NB4 (cell line): ENCODE data around the gene CLDND1.

ENCODE experiments used
- DNase-seq: peaks from one replicate; pipeline ENCODE4 v3.0.0; 2010; ENCODE audit warnings: low read depth
- H3K4me3 ChIP-seq: one replicate; pipeline ENCODE4 v1.5.1; 2011; ENCODE audit warnings: mild to moderate bottlenecking, low read depth, low read length, moderate library complexity
- MYC ChIP-seq: IDR thresholded peaks from 2 replicates; pipeline ENCODE4 v1.6.1; 2011; ENCODE audit warnings: low read depth, low read length
- POLR2A ChIP-seq: IDR thresholded peaks from 2 replicates; pipeline ENCODE4 v1.6.1; 2011; ENCODE audit warnings: mild to moderate bottlenecking; ENCODE audit not compliant: insufficient read length; ENCODE audit errors: extremely low read depth
- TF ChIP-seq, protein P1 (sequence below): IDR thresholded peaks from one replicate; pipeline ENCODE4 v1.5.1; 2012; ENCODE audit warnings: low read depth, low read length
- TF ChIP-seq, protein P2 (sequence below): IDR thresholded peaks from 2 replicates; pipeline ENCODE4 v1.6.1; 2011; ENCODE audit warnings: low read depth, low read length

CLDND1 gene

DNA sequence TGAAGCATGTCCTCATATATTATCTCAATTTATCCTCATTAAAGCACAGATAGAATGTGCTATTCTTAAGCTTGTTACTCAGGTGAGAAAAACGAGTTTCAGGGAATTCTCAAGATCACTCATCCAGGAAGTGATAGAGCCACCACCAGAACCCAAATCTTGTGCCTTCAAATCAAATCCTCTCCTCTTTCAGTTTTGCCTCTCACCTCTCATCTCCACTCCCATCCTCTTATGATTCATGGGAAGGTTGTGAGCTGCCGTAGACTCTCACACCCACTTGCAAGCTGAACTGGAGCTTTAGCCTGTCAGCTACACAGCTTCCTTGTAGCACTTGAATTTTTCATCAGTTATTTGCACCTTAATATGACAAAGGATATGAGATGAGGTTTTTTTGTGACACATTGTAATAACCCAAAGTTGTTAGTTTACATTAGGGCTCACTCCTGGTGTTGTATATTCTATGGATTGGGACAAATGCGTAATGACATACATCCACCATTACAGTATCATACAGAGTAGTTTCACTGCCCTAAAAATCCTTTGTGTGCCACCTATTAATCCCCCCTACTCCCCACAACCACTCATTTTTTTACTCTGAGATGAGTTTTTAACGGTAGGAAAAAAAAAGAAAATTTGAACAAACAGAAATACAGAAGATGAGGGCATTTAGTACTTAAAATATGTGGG is 34.8 kb upstream of the CLDND1 start:
- DNase-seq: no peak
- no peak for TF ChIP-seq MYC
- TF ChIP-seq, protein P1, sequence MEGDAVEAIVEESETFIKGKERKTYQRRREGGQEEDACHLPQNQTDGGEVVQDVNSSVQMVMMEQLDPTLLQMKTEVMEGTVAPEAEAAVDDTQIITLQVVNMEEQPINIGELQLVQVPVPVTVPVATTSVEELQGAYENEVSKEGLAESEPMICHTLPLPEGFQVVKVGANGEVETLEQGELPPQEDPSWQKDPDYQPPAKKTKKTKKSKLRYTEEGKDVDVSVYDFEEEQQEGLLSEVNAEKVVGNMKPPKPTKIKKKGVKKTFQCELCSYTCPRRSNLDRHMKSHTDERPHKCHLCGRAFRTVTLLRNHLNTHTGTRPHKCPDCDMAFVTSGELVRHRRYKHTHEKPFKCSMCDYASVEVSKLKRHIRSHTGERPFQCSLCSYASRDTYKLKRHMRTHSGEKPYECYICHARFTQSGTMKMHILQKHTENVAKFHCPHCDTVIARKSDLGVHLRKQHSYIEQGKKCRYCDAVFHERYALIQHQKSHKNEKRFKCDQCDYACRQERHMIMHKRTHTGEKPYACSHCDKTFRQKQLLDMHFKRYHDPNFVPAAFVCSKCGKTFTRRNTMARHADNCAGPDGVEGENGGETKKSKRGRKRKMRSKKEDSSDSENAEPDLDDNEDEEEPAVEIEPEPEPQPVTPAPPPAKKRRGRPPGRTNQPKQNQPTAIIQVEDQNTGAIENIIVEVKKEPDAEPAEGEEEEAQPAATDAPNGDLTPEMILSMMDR: no peak
- no peak for TF ChIP-seq POLR2A
- TF ChIP-seq, protein P2, sequence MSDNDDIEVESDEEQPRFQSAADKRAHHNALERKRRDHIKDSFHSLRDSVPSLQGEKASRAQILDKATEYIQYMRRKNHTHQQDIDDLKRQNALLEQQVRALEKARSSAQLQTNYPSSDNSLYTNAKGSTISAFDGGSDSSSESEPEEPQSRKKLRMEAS: no peak
- no peak overlapping the region for H3K4me3 ChIP-seq

DNA sequence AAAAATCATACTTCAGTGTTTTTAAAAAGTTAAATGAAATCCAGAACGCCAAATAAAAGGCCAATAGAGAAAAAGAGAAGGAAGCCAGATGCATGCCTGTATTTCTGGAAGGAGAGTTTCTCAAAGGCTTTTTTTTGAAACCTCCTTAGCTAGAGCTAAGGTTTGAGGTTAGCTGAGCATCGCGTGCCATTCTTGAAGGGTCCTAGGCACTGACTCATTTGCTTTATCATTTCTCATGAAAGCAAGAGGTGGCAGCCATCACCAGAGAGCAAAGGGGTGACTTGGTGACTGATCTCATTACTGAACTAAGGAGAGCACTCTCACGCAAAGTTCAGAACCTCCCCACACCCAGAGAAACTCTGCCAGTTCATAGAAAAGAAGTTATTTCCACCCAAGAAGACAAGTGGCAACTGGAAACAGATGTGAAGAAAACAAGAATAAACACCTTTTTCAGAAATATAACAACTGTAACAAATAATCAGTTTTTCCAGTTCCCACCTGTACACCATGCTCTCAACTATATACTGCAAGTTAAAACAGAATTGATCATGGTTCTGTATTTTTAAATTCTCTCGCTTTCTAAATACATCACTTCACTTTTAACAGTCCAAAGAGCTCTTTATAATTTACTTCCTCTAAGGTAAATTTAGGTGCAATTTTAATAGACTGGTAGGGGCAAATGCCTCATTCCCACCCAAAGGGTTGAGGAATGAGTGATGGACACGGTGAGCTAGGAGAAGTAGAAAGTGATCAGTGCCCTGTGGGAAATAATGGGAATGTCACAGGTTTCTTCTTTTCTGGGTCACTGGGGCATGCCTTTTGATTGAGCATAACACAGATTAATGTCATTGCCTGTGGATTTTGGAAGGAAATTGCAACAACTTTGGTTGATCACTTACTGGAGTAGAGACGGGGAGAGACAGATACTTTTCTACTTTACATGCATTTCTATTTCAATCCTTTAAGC is 33.7 kb upstream of the CLDND1 start:
- no peak for DNase-seq
- H3K4me3 ChIP-seq: no peak overlapping the region
- TF ChIP-seq, protein P1: no peak
- TF ChIP-seq, protein P2: no peak

DNA sequence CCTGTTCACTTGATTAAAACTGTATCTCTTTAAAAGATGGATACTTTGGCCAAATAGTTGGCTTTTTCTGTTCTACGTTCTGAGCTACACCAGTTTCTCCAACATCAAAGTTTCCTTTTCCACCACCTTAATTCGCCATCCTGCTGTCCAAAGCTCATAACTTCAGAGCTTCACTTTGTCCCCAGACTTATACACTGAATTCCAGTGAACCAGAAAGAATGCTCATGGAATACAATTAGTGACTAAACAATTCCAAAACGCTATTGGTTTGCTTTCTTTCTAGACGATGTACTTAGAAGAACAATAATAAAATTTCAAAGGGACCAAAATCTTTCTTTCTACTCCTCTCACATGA is 32.3 kb upstream of the CLDND1 start:
- TF ChIP-seq MYC: no peak
- DNase-seq: no peak
- no peak overlapping the region for H3K4me3 ChIP-seq

DNA sequence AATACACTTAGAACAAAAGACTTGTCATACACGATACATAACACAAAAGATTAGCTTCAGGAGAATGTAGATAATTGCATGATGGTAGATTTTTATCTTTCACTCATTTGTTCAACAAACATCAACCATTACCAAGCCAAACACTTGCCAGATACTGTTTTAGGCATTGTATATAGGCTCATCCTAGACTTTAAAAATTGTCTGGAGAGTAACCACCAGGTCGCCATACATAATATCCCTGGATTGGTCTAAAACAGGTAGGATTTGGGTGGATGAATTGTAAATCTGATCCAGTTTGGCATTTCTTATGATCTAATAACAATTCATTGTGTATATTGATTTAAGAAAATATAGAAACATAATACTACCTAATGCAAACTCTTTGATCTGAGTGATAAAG is 31.9 kb upstream of the CLDND1 start:
- no peak overlapping the region for H3K4me3 ChIP-seq
- DNase-seq: no peak
- TF ChIP-seq MYC (no peak), POLR2A (no peak)
- TF ChIP-seq, protein P1: no peak
- TF ChIP-seq, protein P2: no peak

DNA sequence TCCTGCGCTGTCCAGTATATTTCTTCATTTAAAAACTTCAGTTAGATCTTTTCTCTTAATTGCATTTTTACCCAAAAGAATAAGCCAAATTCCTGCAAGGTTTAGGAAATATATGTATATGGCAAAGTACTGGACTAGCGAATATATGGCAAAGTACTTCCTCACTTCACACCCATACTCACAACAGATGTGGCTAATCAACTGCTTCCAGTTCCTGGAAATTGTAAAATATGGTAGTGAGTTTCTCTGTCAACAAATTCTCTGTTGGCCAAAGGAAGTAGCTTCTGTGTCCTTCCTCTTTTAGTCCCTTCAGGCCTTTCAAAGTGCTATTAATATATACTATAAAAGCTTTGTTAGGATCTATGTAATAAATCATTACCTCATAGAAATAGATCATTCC is 31.1 kb upstream of the CLDND1 start:
- TF ChIP-seq MYC: no peak
- TF ChIP-seq, protein P2: no peak
- TF ChIP-seq POLR2A: no peak
- TF ChIP-seq, protein P1: no peak
- no peak overlapping the region for H3K4me3 ChIP-seq
- no peak for DNase-seq

DNA sequence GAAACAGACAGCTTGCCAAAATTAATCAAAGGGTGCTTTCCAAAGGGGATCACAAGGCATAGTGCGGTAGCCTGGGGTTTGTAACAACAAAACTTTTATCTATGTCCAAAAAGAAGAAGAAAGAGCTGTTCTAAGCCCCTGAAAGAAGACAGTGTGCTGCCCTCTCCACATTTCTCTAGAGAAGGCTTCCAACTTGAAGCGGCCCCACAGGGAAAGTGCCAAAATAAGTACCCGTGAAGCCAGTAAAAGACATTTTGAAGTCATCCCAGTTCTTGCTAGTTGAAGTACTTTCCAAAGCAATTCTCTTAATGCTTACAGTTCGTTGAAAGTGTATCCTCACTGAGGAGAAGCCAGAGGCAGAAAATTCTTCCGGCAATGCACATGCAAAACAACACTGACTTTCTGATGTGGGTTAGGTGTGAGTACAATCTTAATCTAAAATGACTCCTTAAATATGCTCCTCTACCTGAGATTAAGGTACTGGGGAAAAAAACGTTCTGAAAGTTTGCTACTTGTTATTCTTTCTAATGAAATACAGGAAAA is 30.4 kb upstream of the CLDND1 start:
- no peak for DNase-seq
- H3K4me3 ChIP-seq: no peak overlapping the region
- no peak for TF ChIP-seq POLR2A
- TF ChIP-seq, protein P1: no peak
- no peak for TF ChIP-seq MYC
- TF ChIP-seq, protein P2: no peak
